Pancreas (tissue), 10 donors: ENCODE results near the gene PHLDB2. TPM values are rescaled to one million over a fixed set of nuclear protein-coding genes. Genes with fewer than 3 reads are reported as not detected.

Source experiments
- ATAC-seq, 4 donors: fragments of 200-7000 bp; cut with Tn5 transposase; one replicate each; pipeline versions ENCODE4 v1.8.0 to v1.9.1; 2020; ENCODE audit warnings: mild to moderate bottlenecking in 4 of 4, moderate library complexity in 4 of 4
- DNase-seq, 6 donors: peaks; one replicate each; pipeline ENCODE4 v3.0.0-alpha.2; 2020
- FAIRE-seq: peaks from 2 replicates; lab custom pipeline; 2012; peaks lifted over from hg19 to GRCh38; lab: Jason Lieb, UNC
- H3K27ac ChIP-seq, 4 donors: fragments of 200-600 bp; sonication (generic); 1 replicate in 3 of 4; 2 replicates in 1 of 4; pipeline versions ENCODE4 v1.5.0 to v1.8.0; 2020
- H3K27me3 ChIP-seq, 4 donors: fragments of 200-600 bp; one replicate each; pipeline ENCODE4 v1.8.0; 2021
- H3K36me3 ChIP-seq, 3 donors: fragments of 200-600 bp; sonication (generic) in 1 of 3; one replicate each; pipeline versions ENCODE4 v1.5.0 to v1.8.0; 2020 to 2021
- H3K4me1 ChIP-seq, 3 donors: fragments of 200-600 bp; one replicate each; pipeline ENCODE4 v1.8.0; 2021
- H3K4me3 ChIP-seq, 4 donors: fragments of 200-600 bp; sonication (generic) in 2 of 4; one replicate each; pipeline versions ENCODE4 v1.5.0 to v1.8.0; 2020 to 2021
- H3K9me3 ChIP-seq, 4 donors: fragments of 200-600 bp; one replicate each; pipeline ENCODE4 v1.8.0; 2021
- WGBS, 2 donors: extraction: QIAGEN DNeasy Blood & Tissue Kit; methylation state at CpG; one replicate each; pipeline ENCODE4 v1.1.7; 2013; 5-methylcytosine and 5-hydroxymethylcytosine counted together
- intact Hi-C, 3 donors: fragments of 100-400 bp; cut with DNase I; formaldehyde crosslinking; loops; one replicate each; pipeline versions ENCODE4 v1.11.1 to v1.14.2; 2022
- polyA plus RNA-seq, 2 donors: library from polyadenylated mRNA; stranded (reverse); fragments of 200-250 nt; gene quantifications; one replicate each; pipeline ENCODE4 v1.2.3, GENCODE V29; 2013
- total RNA-seq, 6 donors: library from RNA; stranded (reverse); fragmentation: NEBNext Ultra II Directional in 4 of 6; extraction: Animal tissue kit (Norgen Biotek cat#: 25700) in 4 of 6; gene quantifications; one replicate each; pipeline versions ENCODE4 v1.2.1 to v1.2.4, GENCODE V29; 2021 to 2023
- TF ChIP-seq, protein P1 (sequence below), 4 donors: fragments of 200-600 bp; sonication (generic) in 3 of 4; IDR thresholded peaks; one replicate each; pipeline versions ENCODE4 v1.5.0 to v1.8.0; 2021; ENCODE audit warnings: antibody characterized with exemption in 4 of 4
- donor health status: healthy with polysubstance abuse.
- donor health status: DM: no; HTN: no; CAD: no; lungs with moderate emphysema.
- donor health status: DM: no; HTN: no; CAD: no.
- donor health status: control.
- donor health status: control.
- donor health status: Bipolar disorder and iron deficiency.
- donor health status: DM: yes; HTN: yes; CAD: no.
- donor health status: DM: no; HTN: no; CAD: no.
- donor health status: DM: no; HTN: no; CAD: no.
- donor health status: DM: yes; HTN: yes; CAD: no.

Gene PHLDB2
- total and polyA plus RNA-seq, 8 donors, result 10.8 to 36.7 (median 15.1) TPM

DNA sequence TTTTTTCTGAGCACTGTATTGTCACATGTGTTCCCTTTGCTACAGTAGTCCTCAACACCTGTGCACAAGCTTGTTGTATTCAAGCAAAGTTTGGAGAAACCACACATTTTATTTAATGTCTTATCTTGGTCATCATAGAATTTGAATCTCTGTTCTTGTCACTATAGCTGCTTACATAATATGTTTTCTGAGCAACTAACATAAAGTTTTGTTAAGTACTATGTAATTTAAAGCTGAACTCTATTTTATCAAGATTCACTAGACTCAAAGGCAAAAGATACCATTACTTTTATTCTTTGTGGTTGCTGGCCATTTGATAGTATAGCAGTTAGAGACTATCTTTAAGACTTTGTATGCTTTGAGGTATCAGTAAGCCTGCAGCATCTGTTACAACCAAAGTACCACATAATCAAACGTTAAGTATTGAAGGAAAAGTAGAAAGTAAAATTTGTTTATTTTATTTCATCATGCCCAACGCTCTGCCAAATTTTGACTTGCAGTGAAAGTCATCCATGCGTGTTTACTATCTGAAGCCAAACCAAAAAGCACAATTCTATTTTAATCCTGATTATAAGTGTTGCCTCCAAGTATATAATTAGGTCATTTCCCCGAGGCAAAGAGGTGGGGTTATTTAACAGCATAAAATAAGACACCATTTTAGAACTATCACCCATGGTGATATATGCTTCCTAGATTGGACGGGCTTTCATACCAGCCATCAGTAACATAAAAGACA is 109.4 kb downstream of the PHLDB2 start:
- 53 to 64% methylated on average over 5 of the region's 5 CpGs for WGBS, 2 donors
- H3K27ac ChIP-seq, result no peak overlapping the region
- no peak for FAIRE-seq

DNA sequence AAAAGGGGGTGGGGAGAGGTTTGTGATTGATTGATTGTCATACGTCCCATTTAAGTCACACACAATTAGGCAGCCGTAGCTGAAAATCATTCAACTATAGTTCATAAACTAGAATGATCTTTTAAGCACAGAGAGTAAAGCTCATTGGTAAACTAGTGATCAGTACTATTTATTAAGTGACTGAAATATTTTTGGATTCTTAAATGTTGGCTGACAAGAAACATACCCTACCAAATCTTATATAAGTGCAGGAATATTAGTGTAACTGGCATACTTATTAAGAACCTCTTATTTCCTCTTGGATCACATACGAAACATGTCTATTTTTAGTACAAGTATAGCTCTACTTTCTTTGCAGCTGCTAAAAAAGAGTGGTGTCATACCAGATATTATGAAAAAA is 111.3 kb downstream of the PHLDB2 start:
- intact Hi-C loops, result no loop called here
- Histone ChIP-seq H3K9me3 (no peaks in the 10 kb centered on the region), H3K4me1 (peaks cover 0 to 6% (median 0%) of the 10 kb centered on the region in 3 donors), H3K27ac (no peak overlapping the region), H3K36me3 (no peaks in the 10 kb centered on the region), H3K4me3 (no peak overlapping the region), H3K27me3 (no peaks in the 10 kb centered on the region)
- no peak for DNase-seq
- no peak for FAIRE-seq
- 88 to 91% methylated on average over 3 of the region's 3 CpGs for WGBS, 2 donors
- TF ChIP-seq, protein P1, sequence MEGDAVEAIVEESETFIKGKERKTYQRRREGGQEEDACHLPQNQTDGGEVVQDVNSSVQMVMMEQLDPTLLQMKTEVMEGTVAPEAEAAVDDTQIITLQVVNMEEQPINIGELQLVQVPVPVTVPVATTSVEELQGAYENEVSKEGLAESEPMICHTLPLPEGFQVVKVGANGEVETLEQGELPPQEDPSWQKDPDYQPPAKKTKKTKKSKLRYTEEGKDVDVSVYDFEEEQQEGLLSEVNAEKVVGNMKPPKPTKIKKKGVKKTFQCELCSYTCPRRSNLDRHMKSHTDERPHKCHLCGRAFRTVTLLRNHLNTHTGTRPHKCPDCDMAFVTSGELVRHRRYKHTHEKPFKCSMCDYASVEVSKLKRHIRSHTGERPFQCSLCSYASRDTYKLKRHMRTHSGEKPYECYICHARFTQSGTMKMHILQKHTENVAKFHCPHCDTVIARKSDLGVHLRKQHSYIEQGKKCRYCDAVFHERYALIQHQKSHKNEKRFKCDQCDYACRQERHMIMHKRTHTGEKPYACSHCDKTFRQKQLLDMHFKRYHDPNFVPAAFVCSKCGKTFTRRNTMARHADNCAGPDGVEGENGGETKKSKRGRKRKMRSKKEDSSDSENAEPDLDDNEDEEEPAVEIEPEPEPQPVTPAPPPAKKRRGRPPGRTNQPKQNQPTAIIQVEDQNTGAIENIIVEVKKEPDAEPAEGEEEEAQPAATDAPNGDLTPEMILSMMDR (IDR thresholded peaks at IDR 0.05), result no peak
- ATAC-seq, result no peak

More for the DNA sequence above, 109.4 kb downstream of the PHLDB2 start:
- Histone ChIP-seq H3K27me3 (no peaks in the 10 kb centered on the region), H3K4me1 (peaks cover 0 to 6% (median 0%) of the 10 kb centered on the region in 3 donors), H3K9me3 (no peaks in the 10 kb centered on the region), H3K36me3 (no peaks in the 10 kb centered on the region), H3K4me3 (no peak overlapping the region)
- intact Hi-C loops, result loop anchor here in 2 of 3 donors (5.0 to 10.0 kb wide), 2 partner anchors 254 to 256 kb away; no protein-coding TSS in a partner anchor
- no peak for DNase-seq
- ATAC-seq, result no peak
- TF ChIP-seq, protein P1 (IDR thresholded peaks at IDR 0.05), result no peak

GRCh38 chr3:111971533-111972130 is 112.6 kb downstream of the PHLDB2 start:
- no peak for FAIRE-seq
- Histone ChIP-seq H3K27me3 (no peaks in the 10 kb centered on the region), H3K4me1 (peaks cover 0 to 6% (median 0%) of the 10 kb centered on the region in 3 donors), H3K4me3 (no peak overlapping the region), H3K36me3 (no peaks in the 10 kb centered on the region), H3K27ac (no peak overlapping the region), H3K9me3 (no peaks in the 10 kb centered on the region)
- no peak for DNase-seq
- WGBS, 2 donors, result 77 to 82% methylated on average over 11 of the region's 11 CpGs
- TF ChIP-seq, protein P1 (IDR thresholded peaks at IDR 0.05), result no peak
- intact Hi-C loops, result no loop called here
- peak in 1 of 4 donors; percentile 31 for ATAC-seq

GRCh38 chr3:111972891-111973290 is 113.8 kb downstream of the PHLDB2 start:
- H3K36me3 ChIP-seq, result no peaks in the 10 kb centered on the region
- ATAC-seq, result no peak
- H3K27me3 ChIP-seq, result no peaks in the 10 kb centered on the region
- H3K9me3 ChIP-seq, result no peaks in the 10 kb centered on the region
- no peak for FAIRE-seq
- H3K4me3 ChIP-seq, result no peak overlapping the region
- TF ChIP-seq, protein P1 (IDR thresholded peaks at IDR 0.05), result no peak
- WGBS, 2 donors, result 49 to 94% methylated on average over 3 of the region's 3 CpGs
- DNase-seq, result no peak
- intact Hi-C loops, result no loop called here
- H3K4me1 ChIP-seq, result no peaks in the 10 kb centered on the region
- no peak overlapping the region for H3K27ac ChIP-seq

DNA sequence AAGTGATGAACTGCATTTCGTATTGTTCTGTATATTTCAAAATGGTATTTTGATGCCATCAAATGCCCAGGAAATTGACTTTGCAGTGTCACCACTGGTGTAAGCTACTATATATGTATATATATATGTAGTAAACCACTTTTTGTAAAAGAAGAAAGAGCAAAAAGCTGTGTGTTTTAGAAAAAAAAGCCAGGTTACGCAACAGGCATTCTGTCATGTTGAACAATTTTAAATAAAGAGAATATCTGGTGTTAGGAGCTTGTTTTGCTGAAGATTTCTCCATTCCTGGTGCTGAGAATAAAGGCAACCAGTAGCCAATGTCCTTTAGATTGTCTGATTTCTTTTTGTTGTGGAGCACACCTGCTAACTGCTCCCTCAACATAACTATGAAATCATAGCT is 116.1 kb downstream of the PHLDB2 start:
- Histone ChIP-seq H3K9me3 (no peaks in the 10 kb centered on the region), H3K36me3 (no peaks in the 10 kb centered on the region), H3K4me3 (no peak overlapping the region), H3K27me3 (no peaks in the 10 kb centered on the region), H3K27ac (no peak overlapping the region), H3K4me1 (peaks cover 0 to 8% (median 7%) of the 10 kb centered on the region in 3 donors)
- intact Hi-C loops, result no loop called here
- no peak for DNase-seq
- 76 to 92% methylated on average over 2 of the region's 2 CpGs for WGBS, 2 donors
- TF ChIP-seq, protein P1 (IDR thresholded peaks at IDR 0.05), result no peak
- FAIRE-seq, result no peak
- ATAC-seq, result no peak
